Measurements from ENCODE around the gene DPF3.

GRCh38 chr14:72920008-72920407, 26.1 kb upstream of the DPF3 start:
- no peak for TF ChIP-seq CTCF (IDR thresholded peaks at IDR 0.05; ENCODE audit: low read length)
- TF ChIP-seq EZH2 (optimal IDR thresholded peaks at IDR 0.05; ENCODE audit: low read depth, low read length) = no peak
